Large intestine (tissue), 3 donors: ENCODE results near the gene CDKN2B-AS1. TPM values are rescaled to one million over a fixed set of nuclear protein-coding genes. Genes with fewer than 3 reads are reported as not detected.
"Not testable (repeated sequence)": the region's sequence is repeated elsewhere in the genome, so short reads cannot be mapped to it uniquely, and the experiment has no call there.

Experiments
- DNase-seq, 2 donors: peaks; one replicate each; pipeline versions ENCODE4 v3.0.0 to v3.0.0-alpha.2; 2013
- H3K27ac ChIP-seq: one replicate; pipeline ENCODE4 v1.5.1; 2013; ENCODE audit warnings: low read length
- H3K27me3 ChIP-seq: 2 replicates; pipeline ENCODE4 v1.6.1; 2013; ENCODE audit warnings: low read length; ENCODE audit not compliant: control insufficient read depth, insufficient read depth
- H3K36me3 ChIP-seq: 2 replicates; pipeline ENCODE4 v1.6.1; 2013; ENCODE audit warnings: low read length; ENCODE audit not compliant: control insufficient read depth, insufficient read depth
- H3K4me1 ChIP-seq: one replicate; pipeline ENCODE4 v1.6.1; 2013; ENCODE audit warnings: low read length; ENCODE audit not compliant: control insufficient read depth, insufficient read depth
- H3K4me3 ChIP-seq: one replicate; pipeline ENCODE4 v1.5.1; 2013; ENCODE audit warnings: low read length
- H3K9me3 ChIP-seq: one replicate; pipeline ENCODE4 v1.6.1; 2013; ENCODE audit warnings: mild to moderate bottlenecking, low read depth, low read length, moderate library complexity; ENCODE audit not compliant: control insufficient read depth
- WGBS: methylation state at CpG from one replicate; pipeline ENCODE4 v1.1.5; 2013; ENCODE audit warnings: low lambda C conversion rate; ENCODE audit not compliant: insufficient coverage; 5-methylcytosine and 5-hydroxymethylcytosine counted together
- polyA plus RNA-seq: library from polyadenylated mRNA; unstranded; fragments of 120-200 nt; gene quantifications from one replicate; pipeline ENCODE4 v1.2.1, GENCODE V29; 2013

The CDKN2B-AS1 gene
- polyA plus RNA-seq, 1 donor: 1.7 TPM

DNA sequence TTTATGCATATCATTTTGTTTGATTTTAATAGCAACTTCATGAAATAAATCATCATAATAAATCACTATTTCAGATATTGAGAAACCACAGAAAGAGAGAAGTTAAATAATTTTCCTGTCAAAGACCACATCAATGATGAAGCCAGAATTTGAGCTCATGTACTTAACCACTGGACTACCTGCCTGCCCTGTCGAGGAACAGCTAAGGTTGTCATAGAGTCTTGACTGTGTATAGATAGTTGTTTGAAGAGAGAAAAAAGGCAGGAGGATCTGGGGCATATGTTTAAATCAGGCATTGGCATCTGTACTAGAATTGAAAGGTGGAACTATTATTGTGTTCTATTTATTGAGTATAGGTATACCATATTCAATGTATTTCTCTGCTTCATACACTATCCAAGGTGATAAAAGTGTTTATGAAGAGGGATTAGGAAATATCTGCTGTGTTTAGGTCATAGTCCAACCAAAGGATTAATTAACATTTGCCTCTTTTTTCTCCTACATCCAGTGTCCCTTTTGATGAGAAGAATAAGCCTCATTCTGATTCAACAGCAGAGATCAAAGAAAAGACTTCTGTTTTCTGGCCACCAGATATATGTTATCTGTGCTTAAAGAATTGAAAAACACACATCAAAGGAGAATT is 51.8 kb downstream of the CDKN2B-AS1 start:
- Histone ChIP-seq H3K27ac (no peak overlapping the region), H3K4me3 (no peak overlapping the region), H3K9me3 (no peaks in the 10 kb centered on the region), H3K36me3 (no peaks in the 10 kb centered on the region), H3K27me3 (no peaks in the 10 kb centered on the region), H3K4me1 (peaks cover 5% of the 10 kb centered on the region)
- DNase-seq: peak in 1 of 2 donors; percentile 51
- WGBS: no CpG with 5 or more reads among the region's 1 CpG

DNA sequence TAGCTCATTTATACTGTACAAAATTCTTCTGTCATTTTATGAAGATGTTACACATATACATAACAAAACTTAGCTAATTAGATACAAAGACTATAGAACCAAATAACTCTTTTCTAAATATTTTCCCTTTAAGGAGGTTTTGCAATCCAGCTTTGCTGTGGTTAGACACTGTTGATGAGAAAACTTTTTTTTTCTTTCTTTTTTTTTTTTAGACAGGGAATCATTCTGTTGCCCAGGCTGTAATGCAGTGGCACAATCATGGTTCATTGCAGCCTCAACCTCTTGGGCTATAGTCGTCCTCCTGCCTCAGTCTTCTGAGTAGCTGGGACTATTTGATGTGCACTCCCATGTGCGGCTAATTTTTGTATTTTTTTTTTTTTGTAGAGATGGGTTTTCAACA is 53.0 kb downstream of the CDKN2B-AS1 start:
- Histone ChIP-seq H3K4me3 (no peak overlapping the region), H3K27ac (no peak overlapping the region), H3K36me3 (no peaks in the 10 kb centered on the region), H3K27me3 (no peaks in the 10 kb centered on the region), H3K4me1 (no peaks in the 10 kb centered on the region), H3K9me3 (no peaks in the 10 kb centered on the region)
- no peak for DNase-seq
- WGBS: no CpG with 5 or more reads among the region's 2 CpGs

DNA sequence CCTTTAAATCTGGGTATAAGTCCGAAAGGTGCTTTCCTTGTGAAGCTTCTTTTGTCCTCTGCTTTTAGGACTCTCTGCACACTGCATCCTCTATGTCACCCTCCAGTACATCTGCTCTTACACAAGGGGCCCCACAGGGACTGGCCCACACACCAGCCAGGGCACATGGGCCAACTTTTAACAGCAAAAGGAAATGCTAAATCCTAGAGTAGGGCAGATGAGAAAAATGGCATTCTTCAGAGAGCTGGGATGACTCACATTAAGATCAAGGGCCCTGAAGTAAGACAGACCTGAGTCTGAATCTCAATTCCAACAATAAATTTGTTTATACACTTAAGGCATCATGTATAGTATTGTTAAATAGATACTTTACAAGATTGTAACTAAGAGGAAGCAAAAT is 54.8 kb downstream of the CDKN2B-AS1 start:
- Histone ChIP-seq H3K9me3 (no peaks in the 10 kb centered on the region), H3K4me3 (no peak overlapping the region), H3K27ac (no peak overlapping the region), H3K4me1 (no peaks in the 10 kb centered on the region), H3K27me3 (no peaks in the 10 kb centered on the region), H3K36me3 (no peaks in the 10 kb centered on the region)
- no CpG with 5 or more reads among the region's 1 CpG for WGBS
- DNase-seq: no peak

DNA sequence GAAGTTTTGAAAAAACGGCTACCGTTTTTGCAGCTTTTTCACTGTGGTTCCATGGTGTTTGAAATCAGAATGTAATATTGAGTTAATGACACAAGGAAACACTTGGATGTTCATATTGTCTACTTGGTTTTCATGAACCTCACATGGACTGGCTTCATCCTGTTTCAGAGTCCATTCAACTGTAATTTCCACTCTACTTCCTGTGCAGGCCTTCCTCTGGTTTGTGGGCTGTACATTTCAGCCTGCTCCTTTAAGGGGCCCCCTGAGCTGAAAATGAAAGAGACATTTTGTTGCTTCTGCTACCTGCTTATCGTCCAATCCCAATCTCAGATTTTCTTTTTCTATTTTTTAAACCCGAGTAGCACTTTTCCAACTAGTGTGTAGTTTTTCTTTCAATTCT is 56.3 kb downstream of the CDKN2B-AS1 start:
- DNase-seq: peak in 1 of 2 donors; percentile 35

DNA sequence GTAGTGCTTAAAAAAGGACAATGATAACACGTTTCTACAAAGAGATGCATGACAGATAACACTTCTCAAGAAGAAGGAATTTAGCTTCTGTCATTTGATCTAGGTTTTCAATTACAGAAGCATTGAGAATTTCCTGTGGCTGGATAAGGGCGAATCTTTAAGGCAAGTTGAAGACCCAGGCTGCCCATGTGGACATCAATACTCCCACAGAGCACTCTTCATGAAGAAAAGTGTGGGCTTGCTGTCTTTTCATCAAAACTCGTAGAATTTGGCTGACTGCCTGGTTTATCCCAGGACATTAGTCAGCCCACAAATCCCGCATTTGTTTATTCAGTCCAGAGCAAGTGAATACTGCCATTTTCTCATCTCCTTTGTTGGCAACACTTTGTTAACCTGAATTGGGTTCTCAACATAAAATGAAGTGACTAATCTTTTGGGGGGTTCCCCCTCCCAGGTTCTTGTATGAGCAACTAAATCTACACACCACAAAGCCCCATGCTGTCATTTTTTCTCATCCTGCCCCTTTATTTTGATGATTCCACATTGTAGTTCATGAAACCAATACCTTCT is 57.9 kb downstream of the CDKN2B-AS1 start:
- H3K4me3 ChIP-seq: no peak overlapping the region
- no peaks in the 10 kb centered on the region for H3K9me3 ChIP-seq
- no peak overlapping the region for H3K27ac ChIP-seq
- H3K36me3 ChIP-seq: no peaks in the 10 kb centered on the region
- no peak for DNase-seq
- no peaks in the 10 kb centered on the region for H3K4me1 ChIP-seq
- WGBS: 51% methylated on average over 2 of the region's 4 CpGs
- no peaks in the 10 kb centered on the region for H3K27me3 ChIP-seq

More for the DNA sequence above, 56.3 kb downstream of the CDKN2B-AS1 start:
- H3K27ac ChIP-seq: no peak overlapping the region
- H3K36me3 ChIP-seq: no peaks in the 10 kb centered on the region
- WGBS: 57% methylated on average over 2 of the region's 4 CpGs
- no peak overlapping the region for H3K4me3 ChIP-seq
- no peaks in the 10 kb centered on the region for H3K4me1 ChIP-seq
- H3K27me3 ChIP-seq: no peaks in the 10 kb centered on the region
- no peaks in the 10 kb centered on the region for H3K9me3 ChIP-seq

DNA sequence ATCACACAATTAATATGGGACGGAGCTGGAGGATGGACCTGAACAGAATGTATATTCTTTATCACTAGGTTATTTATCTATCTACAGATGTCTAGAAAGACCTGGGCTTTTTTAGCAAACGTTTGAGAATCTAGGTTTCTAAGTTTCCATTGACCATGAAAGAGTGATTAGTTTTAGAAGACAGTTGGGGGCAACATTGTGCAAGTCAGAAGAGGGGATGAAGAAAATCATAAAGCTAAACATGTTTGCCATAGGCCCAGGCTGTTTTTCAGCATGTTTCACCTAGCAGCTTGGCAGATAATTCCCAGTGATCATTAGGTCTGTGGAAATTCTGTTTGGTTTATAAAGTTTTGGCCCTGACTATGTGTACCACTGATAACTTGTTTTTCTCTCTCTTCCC is 58.6 kb downstream of the CDKN2B-AS1 start:
- DNase-seq: no peak
- no CpG with 5 or more reads among the region's 2 CpGs for WGBS
- Histone ChIP-seq H3K9me3 (no peaks in the 10 kb centered on the region), H3K27ac (no peak overlapping the region), H3K4me1 (no peaks in the 10 kb centered on the region), H3K4me3 (no peak overlapping the region), H3K36me3 (no peaks in the 10 kb centered on the region), H3K27me3 (no peaks in the 10 kb centered on the region)

DNA sequence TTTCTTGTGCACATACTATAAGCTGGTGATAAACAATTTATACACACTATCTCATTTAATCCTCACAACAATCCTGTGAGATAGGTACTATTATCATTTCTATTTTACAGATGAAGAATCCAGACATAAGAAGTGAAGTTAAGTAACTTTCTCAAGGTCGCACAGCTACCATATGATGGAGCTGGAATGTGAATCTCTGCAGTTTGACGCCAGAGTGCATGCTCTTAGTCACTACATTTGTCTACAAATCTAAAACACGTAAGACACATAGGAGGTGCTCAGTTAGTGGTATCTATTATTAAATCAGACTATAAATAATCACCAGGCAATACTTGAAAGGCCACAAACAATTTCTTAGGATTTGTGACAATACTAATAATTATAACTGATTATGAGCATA is 59.5 kb downstream of the CDKN2B-AS1 start:
- no peak for DNase-seq
- H3K27ac ChIP-seq: no peak overlapping the region
- H3K4me1 ChIP-seq: no peaks in the 10 kb centered on the region
- H3K27me3 ChIP-seq: no peaks in the 10 kb centered on the region
- H3K36me3 ChIP-seq: no peaks in the 10 kb centered on the region
- H3K9me3 ChIP-seq: no peaks in the 10 kb centered on the region
- WGBS: no CpG with 5 or more reads among the region's 3 CpGs
- no peak overlapping the region for H3K4me3 ChIP-seq

DNA sequence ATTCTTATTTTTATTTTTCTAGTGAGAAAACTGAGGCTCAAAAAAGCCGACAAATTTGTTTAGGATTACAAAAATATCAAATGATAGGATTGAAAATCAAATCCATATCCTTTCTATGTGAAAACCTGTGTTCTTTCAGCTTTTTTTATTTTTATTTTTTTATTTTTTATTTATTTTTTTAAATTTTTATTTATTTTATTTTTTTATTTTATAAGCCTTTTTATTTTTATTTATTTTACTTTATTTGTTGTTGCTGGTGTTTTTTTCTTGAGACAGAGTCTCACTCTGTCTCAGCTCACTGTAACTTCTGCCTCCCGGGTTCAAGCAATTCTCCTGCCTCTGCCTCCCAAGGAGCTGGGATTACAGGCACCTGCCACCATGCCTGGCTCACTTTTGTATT is 59.9 kb downstream of the CDKN2B-AS1 start:
- Histone ChIP-seq H3K4me3 (no peak overlapping the region), H3K4me1 (no peaks in the 10 kb centered on the region), H3K9me3 (no peaks in the 10 kb centered on the region), H3K27me3 (no peaks in the 10 kb centered on the region), H3K27ac (no peak overlapping the region), H3K36me3 (no peaks in the 10 kb centered on the region)
- 100% methylated on average over 1 of the region's 2 CpGs for WGBS
- no peak for DNase-seq

DNA sequence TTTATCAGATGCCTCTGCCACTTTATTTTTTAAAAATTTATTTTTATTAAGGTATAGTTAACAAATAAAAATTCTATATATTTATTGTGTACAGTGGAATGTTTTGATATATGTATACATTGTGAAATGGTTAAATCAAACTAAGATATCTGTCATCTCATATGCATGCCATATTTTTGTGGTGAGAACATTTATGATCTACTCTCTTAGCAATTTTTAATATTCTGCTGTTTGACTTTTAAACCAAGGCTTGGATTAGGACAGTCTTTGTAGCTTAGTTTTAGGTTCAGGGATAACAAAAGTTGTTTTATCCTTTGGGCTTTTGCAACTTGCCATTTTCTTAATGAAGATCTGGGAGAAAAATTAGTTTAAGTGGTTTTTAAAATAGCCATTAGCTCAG is 60.5 kb downstream of the CDKN2B-AS1 start:
- Histone ChIP-seq H3K27ac (no peak overlapping the region), H3K27me3 (no peaks in the 10 kb centered on the region), H3K9me3 (no peaks in the 10 kb centered on the region), H3K4me1 (no peaks in the 10 kb centered on the region), H3K4me3 (no peak overlapping the region), H3K36me3 (no peaks in the 10 kb centered on the region)
- no peak for DNase-seq

DNA sequence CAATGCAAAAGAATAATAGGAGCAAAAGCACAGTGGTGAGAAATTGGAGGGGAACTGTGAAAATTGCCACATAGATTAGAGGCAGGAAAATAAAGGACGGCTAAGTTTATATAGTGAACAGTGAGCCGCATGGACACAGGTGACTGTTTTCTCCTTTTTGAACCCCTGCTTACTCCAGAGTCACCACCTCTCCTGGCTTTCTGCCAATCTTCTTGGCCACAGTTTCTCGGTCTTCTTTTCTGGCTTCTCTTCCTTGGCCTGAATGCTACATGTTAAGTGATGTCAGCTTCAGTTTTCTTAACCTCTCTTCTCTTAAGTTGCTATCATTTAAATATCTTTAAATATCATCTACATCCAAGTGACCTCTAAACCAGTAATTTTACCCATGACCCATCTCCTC is 61.8 kb downstream of the CDKN2B-AS1 start:
- DNase-seq: no peak
- no peaks in the 10 kb centered on the region for H3K36me3 ChIP-seq
- no peaks in the 10 kb centered on the region for H3K4me1 ChIP-seq
- 90% methylated on average over 2 of the region's 3 CpGs for WGBS
- H3K4me3 ChIP-seq: no peak overlapping the region
- no peaks in the 10 kb centered on the region for H3K9me3 ChIP-seq
- H3K27ac ChIP-seq: no peak overlapping the region
- no peaks in the 10 kb centered on the region for H3K27me3 ChIP-seq

DNA sequence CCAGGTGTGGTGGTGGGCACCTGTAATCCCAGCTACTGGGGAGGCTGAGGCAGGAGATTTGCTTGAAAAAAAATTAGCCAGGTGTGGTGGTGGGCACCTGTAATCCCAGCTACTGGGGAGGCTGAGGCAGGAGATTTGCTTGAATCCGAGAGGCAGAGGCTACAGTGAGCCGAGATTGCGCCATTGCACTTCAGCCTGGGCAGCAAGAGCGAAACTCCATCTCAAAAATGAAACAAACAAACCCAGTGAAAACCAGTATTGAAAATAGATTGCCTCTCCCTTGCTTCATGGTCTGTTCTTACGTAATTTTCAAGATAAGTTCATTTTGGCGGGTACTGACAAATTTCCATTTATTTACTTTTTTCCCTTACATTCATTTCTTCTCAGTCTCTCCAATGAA is 63.4 kb downstream of the CDKN2B-AS1 start:
- not testable (repeated sequence) for H3K36me3 ChIP-seq

More for the DNA sequence above, 63.4 kb downstream of the CDKN2B-AS1 start:
- not testable (repeated sequence) for H3K27ac ChIP-seq, H3K27me3 ChIP-seq, DNase-seq, H3K4me1 ChIP-seq, H3K4me3 ChIP-seq, H3K9me3 ChIP-seq
- 92% methylated on average over 3 of the region's 6 CpGs for WGBS
